ENCODE data around the gene PLCL2.

DNA sequence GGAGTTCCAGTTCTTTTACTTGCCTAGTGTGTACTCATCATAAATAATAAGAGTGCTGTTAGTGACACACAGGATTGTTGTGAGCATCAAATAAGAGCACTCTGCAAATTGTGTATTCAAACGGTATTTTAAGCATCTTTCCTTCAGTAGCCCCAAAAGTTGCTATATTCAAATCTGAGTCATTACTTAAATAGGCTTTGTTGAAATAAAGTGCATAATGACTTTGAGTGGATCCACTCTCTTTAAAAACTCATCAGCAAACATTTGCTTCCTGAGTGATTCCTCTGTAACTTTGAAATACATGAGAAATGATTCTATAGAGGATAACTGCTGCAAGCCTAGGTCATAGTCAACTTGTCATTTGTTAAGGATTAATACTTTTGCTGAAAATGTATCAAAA is 29.3 kb upstream of the PLCL2 start:
- TF ChIP-seq, protein P1, sequence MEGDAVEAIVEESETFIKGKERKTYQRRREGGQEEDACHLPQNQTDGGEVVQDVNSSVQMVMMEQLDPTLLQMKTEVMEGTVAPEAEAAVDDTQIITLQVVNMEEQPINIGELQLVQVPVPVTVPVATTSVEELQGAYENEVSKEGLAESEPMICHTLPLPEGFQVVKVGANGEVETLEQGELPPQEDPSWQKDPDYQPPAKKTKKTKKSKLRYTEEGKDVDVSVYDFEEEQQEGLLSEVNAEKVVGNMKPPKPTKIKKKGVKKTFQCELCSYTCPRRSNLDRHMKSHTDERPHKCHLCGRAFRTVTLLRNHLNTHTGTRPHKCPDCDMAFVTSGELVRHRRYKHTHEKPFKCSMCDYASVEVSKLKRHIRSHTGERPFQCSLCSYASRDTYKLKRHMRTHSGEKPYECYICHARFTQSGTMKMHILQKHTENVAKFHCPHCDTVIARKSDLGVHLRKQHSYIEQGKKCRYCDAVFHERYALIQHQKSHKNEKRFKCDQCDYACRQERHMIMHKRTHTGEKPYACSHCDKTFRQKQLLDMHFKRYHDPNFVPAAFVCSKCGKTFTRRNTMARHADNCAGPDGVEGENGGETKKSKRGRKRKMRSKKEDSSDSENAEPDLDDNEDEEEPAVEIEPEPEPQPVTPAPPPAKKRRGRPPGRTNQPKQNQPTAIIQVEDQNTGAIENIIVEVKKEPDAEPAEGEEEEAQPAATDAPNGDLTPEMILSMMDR (IDR thresholded peaks at IDR 0.05; ENCODE audit: low read depth, low read length, poor library complexity, severe bottlenecking): no peak
- TF ChIP-seq EZH2phosphoT487 (IDR thresholded peaks at IDR 0.05; ENCODE audit: borderline replicate concordance, low read length): no peak
